GM19438 (cell line): Measurements from ENCODE around the gene PLD2.

Source experiments
- ATAC-seq: cut with Tn5 transposase; IDR thresholded peaks from one replicate; pipeline ENCODE4 v1.9.1; 2021; ENCODE audit warnings: low read depth; ENCODE audit not compliant: unreplicated experiment

Gene PLD2

DNA sequence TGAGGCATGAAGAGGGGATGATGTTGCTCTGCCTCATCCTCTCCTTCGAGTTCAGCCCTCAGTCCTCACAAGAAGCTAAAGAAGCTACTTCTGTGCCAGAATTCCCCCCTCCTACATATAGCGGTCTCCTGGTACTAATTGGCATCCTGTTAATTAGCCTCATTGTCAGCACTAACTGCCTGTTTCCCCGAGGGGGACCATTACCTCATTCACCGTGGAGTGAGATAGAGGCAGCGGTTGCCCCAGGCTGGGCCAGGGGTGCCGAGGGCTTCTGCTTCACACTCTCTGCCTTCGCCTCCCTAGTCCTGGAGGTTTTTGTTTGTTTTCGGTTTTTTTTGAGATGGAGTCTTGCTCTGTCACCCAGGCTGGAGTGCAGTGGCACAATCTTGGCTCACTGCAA, 20.4 kb downstream of the PLD2 start:
- ATAC-seq = no peak

DNA sequence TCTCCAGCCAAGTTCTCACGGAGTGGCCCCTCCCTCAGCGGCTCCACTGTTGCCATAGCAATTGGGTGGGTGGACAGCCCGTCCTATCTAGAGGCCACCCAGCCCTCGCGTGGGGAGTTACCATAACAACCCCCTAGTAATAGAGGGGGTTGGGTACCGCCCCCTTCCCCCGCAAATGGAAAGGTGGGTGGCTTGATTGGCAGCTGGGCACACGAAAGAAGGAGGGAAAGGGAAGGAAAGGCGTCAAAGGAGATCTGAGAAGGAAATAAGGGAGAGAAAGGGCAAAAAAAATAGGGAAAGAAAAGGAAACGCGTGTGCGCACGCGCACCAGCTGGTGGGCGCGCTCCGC, 25.9 kb downstream of the PLD2 start:
- ATAC-seq = peak; percentile 16

DNA sequence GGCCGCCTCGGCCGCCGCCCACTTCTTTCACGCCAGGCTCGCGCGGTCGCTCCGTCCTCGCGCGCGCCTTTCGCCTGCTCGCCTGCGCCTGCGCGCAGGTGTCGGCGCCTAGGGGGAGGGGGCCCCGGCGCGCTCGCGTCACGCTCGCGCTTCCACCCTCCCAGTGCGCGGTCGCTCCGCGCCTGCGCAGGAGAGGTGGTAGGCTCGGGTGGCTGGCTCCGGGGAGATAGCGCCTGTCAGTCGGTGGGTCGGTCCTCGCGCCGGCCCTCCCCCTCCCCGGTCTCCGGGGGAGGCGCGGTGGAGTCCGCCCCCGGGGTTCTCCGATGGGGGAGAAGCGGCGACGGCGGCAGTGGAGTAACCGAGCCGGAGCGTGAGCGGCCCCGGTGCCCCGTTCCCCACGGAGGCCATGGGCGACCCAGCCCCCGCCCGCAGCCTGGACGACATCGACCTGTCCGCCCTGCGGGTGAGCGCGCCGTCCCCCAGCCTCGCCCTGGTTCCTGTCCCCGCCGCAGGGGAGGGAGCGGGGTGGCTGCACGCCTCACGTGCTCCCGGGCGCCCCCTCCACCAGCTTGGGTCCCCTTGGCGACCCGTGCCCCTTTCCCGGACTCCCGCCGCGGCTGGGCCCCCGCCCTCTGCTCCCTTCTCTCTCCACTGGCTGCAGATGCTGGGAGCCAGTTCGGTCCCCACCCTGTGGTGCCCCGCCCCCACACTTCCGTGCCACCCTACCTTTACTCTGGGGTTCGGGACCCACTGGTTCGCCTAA, 26.4 kb downstream of the PLD2 start, which contains the start of gene MINK1:
Gene MINK1, plus strand, starts transcription at position 163 of the 763 bp plus-strand sequence. Its CDS starts 244 bp downstream, at position 407.
- ATAC-seq = peak; percentile 79

DNA sequence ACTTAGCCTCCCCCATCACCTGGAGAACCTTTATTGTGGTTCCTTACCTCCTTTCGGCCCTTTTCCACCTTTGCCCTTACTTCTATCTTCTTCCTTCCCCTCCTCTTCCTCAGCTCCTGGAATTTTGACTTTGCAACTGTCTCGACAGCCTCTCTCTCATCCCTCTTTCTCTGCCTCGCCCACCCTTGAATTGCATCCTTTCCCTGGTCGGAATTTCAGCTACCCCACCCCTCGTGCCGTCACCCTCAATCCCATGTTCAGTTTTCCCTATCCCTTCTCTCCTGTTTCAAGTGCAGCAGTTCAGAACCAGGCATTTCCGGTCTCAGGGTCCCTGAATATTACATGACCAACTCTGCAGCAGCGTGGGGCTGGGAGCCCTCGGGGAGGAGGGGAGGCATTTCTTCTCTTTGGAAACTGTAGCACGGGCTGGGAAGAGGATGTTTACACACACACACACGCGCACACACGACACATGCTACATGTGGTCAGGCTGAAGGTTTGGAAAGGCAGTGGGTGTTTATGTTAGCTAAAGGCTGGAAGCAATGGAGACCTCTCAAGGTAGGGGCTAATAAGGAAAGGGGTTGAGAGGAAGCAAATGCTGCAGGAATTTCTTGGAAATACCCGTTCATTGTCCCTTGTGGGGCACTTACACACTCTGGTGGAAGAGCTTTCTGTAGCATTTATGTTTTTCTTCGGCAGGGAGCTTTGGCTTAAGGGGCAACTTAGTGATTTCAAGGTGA, 27.2 kb downstream of the PLD2 start:
- no peak for ATAC-seq

DNA sequence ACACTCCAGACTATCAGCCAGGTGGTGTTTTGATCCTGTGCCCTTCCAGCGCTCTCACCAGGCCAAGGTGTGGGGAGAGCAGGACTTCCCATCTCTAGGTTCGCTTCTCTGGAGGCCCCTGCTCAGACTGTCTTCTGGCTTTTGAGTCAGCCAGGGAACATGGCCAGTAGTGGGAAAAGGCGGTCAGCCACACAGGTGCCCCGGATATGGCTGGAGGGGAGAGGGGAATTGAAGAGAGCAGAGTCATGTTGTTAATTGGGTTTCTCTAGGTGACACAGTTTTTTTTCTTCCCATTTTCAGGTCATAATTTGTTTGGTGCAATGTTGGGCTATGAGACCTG, 27.7 kb downstream of the PLD2 start:
- ATAC-seq = no peak

DNA sequence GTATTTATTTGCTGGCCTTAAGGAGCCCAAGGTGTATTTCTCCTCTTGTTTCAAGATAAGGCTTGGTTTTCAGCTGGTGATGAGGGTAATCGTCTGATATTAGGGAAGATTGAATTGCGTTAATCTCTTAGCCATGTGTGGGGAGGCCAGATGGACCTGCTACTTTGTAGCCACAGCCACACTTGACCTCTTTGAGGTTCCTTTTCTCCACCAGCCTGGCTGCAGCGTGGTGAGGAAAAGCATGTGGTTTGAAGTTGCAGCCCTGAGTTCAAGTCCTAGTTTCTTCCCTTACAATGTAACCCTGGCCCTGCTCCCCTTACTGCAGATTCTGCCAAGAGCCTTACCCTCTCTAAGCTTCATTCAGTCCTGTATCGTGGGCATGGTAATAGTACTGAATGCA, 29.3 kb downstream of the PLD2 start:
- no peak for ATAC-seq

DNA sequence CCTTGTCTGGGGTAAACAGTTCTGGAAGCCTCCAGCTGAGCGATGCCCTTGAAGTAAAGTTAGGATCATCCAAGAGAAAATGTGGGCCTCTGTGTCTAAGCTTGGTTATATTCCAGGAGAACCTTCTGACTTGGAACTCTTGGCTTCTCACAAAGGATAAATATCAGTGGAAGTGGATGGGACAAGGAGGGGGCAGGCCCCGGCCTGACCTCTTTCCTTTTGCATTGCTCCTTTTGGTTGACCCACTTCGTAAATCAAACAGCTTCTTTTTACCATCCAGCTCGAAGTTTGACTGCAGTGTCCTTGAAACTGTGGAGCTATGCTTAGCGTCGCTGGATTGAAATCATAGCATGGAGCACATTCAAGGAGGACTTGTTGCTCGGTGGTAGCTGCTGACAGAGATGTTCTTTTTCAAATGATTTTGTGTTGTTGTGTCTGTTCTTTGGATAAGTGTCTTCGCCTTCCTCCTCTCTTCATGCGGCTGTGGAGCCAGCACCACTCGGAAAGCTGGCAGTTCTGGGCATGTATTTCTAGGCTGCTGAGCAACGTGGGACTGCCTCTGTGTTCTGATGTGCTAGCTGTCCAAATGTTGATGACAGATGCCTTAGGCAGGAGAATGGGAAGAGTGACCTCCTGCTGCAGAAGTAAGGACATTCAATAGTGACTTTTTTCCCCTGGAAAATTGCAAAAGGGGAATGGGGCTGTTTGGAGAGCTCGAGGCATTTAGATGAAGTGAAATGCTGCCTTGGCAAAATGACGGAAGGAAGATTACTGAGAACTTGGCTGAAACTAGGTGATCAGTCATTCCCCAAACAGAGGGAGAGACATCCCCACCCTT, 30.7 kb downstream of the PLD2 start:
- ATAC-seq = no peak

DNA sequence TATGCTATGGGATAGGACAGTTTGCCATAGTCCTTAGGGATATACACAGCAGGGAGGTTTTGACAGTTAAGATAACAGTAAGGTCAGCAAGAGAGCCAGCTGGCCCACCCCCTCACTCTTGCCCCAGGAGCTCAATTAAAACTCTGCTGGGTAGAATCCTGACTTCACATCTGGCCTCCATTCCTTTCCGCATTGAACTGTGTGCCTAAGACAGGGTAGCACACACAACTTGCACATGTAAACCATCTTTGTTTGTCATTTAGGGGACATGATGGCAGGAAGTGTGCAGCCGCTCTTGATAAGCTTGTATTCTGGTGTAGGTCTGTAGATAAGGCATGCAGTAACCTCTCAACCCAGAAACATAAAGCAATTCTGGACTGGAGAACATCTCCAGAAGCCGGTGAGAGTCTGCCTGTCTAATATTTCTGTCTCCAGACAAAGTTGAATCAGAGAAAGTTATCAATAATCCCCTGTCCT, 31.4 kb downstream of the PLD2 start:
- no peak for ATAC-seq

DNA sequence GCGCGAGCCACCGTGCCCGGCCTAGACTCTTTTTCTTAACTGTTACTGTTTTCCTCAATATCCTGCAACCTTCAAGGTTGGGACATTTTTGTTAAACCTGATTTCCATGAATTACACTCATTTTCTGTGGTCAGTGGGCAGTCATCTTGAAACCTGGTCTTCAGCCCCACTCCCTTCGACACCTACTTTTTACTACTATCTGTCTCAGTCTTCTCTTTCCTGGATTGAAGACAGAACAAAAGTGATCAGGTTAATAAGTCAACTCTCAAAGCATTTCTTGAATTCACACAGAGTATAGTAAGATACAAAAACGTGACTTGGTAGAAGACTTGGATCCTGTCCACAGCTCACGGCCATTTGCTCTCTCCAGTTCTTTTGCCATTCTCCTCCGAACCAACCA, 32.3 kb downstream of the PLD2 start:
- no peak for ATAC-seq

DNA sequence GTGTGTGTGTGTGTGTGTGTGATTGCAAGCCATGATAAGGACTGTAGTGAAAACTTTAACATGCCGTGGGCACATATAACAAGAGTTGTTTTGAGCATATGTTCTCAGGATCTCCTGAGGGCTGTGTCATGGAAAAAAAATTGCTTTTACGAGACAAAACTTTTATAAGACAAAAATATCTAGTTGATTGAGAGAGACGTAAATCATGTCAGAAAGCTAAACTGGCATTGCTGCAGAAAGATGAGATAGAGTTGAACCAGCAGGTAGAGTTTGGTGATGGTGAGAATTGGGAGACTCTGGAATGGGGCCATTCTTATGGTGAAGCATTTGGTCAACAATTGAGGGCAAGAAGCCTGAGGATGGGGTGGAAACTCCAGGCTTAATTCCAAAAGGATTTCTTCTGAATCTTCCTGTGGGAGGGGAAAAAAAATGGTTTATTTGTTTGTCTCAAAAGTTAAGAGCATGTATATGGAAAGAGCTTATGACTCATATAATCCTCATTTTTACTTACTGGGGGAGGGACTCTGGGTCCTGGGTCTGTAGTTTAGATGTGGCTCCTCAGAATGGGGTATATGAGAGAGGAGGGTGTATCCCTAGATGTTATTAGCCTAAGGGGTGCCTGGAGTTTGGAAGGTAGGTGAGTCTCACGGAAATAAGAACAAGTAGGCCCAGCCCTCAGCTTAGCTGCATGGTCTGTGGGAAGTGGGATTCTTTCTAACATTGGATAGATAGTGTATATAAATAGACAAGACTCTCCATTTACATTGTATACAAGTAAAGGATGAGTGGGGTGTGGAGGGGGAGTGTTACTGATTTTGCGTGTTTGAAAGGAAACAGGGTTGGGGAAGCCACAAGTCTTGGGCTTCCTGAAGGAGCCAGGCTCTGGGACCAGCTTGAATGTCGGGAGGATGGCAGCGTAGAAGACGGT, 33.3 kb downstream of the PLD2 start:
- ATAC-seq = no peak

DNA sequence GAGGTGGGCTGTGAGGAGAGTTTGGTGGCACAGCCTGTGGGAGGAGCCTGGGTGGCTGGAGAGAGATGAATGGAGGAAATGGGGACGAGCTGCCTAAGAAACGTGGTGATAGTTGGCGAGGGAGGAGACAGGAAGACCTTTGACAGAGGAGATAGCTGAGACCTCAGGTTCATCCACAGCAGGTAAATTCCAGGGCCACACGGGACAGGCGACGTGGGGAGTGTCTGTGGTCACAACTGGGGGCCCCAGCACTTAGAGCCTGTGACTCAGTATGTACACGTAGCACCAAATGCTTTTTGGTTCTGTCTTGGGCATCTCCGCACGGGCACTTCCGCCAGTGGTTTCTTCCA, 33.9 kb downstream of the PLD2 start:
- no peak for ATAC-seq

DNA sequence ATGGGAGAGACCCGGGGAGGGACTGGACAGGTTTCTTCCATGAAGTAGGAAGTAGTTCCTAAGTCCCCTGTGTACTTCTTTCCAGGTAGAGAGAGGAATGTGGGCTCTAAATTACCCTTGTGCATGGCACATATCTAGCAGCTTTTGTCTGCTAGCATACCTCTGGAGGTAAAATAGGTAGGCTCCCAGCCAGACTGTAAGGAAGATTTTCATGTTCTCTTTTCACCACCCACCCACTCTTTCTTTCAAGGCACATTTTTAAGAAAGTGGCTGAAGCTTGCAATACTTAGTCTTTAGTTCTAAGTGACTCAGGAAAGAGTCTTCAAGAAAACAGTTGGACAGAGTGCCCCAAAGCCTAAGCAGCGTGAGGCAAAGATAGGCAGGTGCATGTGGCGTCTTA, 35.4 kb downstream of the PLD2 start:
- ATAC-seq = no peak

DNA sequence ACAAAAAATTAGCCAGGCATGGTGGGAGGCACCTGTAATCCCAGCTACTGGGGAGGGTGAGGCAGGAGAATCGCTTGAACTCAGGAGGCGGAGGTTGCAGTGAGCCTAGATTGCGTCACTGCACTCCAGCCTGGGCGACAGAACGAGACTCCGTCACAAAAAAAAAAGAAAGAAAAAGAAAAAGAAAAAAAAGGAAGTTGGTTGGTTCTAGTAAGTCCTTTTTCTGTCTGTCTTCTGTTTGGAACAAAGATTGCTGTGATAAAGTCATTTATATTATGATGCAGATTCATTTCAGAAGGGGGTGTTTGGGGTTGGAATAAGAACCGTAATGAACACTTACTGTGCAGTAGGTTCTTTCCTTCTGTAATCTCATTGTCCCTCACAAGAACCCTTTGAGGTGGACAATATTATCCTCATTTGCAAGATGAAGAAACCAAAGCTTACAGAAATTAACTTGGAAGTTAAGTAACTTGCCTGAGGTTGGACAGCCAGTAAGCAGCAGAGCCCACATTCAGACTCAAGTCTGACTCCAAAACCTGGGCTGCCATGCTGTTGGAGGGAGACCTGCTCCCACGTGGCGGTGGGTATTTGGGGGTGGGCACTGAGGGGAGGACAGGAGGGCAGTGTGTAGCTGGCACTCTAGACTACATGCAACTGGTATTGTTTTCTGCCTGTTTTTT, 36.5 kb downstream of the PLD2 start:
- ATAC-seq = no peak

DNA sequence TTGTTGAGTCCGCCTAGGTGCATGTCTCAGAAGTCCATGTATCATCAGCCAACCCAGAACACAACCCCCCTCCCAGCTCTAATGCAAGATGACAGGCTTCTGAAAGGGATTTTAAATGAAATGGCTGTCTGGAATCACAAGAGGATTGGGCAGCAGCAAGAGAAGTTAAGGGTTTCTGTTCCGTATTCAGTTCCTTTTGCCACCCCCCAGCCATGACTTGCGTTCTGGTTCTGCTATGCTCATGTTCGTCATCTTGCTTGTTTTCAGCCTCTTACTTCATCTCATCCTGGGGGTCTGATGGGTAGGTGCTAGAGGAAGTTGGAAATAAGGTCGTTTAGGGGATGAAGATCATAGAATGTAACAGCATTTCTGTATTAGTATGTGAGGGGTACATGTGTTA, 38.2 kb downstream of the PLD2 start:
- no peak for ATAC-seq

DNA sequence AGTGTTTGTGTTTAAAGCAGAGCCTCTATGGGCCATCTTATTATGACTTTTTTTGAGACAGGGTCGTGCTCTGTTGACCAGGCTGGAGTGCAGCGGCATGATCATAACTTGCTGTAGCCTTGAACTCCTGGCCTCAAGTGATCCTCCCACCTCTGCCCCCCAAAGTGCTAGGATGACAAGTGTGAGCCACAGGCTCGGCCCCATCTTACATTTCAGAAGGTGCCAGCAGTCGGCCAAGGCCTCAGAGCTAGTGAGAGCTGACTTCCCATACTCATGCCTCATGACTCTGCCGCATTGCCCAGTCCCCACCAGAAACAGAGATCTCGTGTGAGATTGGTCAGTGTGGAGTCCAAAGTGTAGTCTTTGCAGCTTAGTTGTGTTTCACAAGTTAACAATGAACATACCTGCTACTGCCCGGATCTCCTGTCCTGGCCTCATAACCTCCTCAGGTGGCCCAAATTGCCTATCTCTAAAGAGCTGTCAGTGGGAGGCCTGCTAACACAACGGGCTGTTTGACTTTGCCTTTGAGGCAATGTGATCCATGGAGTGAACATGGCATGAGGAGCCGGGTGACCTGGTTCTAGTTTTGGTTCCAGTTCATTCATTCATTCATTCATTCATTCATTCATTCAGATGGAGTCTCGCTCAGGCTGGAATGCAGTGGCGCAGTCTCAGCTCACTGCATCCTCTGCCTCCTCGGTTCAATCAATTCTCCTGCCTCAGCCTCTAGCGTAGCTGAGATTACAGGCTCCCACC, 39.9 kb downstream of the PLD2 start:
- ATAC-seq = no peak

DNA sequence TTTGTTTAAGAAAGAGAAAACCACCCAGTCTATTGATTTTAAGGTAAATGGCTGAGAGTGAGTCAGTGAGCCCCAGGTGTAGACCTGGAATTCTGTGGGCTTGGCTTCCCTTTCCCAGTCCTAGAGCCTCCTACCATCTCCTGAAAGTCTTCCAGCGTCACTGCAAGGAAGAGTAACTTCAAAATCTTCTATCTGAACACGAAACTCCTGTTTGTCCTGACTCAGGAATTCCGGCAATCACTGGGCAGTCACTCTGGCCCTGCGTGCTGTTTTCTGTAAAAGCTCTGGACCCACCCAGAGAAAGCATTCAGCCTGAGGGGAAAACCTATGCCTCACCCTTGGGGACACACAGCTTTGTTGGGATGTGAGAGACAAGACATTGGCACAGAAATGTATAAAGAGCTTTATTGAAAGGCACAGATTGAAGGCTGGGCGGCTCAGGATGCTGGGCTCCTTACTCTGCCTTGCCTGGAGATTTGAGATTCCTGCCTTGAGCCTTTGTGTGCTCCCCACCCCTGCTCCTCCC, 42.1 kb downstream of the PLD2 start:
- ATAC-seq = no peak

DNA sequence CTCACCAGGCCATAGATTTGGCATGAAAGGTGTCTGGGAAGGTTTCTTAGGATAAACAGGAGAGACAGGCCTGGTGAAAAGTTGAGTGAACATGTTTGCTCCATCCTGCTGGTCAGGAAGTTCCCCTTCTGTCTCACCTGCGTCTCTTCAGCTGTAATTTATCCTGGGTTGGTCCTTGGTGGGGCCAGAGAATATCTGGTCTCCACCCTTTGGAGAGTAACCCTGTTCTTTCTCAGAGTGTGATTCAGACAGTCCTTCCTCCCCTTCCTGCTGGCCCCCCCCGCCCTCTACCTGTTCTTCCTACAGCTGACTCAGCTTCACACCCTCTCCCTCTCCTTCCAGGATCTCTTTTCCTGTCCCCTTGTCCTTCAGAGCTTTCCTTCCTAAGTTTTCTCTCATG, 43.3 kb downstream of the PLD2 start:
- ATAC-seq = no peak

DNA sequence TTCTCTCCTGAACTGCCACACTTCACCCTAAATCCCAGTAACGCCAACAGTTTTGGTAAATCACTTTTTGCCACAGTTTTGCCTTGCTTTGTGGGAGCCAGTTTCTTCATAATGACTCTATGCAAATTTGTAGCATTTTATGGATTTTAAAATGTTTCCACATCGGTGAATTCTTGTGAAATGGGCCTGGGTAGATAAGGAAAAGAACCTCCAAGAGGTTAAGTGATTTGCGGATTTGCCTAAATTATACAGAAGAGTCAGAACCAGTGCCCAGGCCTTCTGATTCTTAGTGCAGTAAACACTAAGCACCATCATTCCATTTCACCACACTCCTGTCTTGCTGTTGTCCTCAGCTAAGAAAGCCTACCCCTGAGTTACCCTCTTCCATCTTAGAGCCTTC, 44.1 kb downstream of the PLD2 start:
- no peak for ATAC-seq
